ENCODE results near the gene RIMKLB.
"Not testable (repeated sequence)": the region's sequence is repeated elsewhere in the genome, so short reads cannot be mapped to it uniquely, and the experiment has no call there.

The RIMKLB gene

GRCh38 chr12:8771072-8771471 is 73.3 kb downstream of the RIMKLB start:
- DNase-seq (ENCODE audit: low read depth in 2 of 3, low spot score in 1 of 3) = no peak

GRCh38 chr12:8773461-8773860 is 75.7 kb downstream of the RIMKLB start:
- no peak for DNase-seq (ENCODE audit: low read depth in 2 of 3, low spot score in 1 of 3)

DNA sequence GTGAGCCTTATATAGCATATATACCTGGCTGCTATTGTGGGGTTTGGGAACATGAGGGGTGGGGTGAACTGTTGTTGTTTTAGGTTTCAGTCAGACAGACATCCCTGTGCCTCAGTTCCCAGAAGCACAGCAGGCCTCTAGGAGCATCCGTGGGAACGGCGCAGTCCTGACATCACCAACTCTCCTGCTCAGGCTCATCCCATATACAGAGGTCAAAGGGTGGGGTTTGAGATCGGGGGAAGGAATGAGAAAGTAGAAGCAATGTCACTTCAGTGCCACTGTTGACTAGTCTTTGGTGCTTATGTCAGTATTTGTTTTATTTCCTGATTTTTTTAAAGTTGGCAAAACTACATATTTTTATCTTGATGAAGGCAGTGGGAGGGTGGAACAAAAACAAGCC is 81.5 kb downstream of the RIMKLB start:
- no peak for DNase-seq (ENCODE audit: low read depth in 2 of 3, low spot score in 1 of 3)

- no peak for DNase-seq (ENCODE audit: low read depth in 2 of 3, low spot score in 1 of 3)
Measured at GRCh38 chr12:8779862-8780261, 82.1 kb downstream of the RIMKLB start.

DNA sequence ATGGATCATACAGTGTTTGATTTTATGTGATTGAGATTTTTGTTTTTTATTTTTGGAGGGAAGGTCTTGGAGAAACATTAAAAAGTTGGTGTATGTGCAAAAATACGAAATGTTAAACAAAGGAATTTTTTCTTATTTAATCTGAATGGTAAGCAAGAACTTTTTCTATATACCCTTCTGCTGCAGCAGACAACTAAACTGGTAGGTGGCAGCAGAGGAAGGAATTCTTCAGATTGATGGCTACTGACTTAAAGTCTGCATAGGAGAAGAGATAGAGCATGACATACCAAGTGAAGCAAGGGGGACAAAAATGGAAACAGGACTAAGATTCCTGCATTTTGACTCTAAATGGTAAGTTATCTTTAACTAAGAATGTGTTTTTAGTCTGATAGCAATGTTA is 82.6 kb downstream of the RIMKLB start:
- DNase-seq (ENCODE audit: low read depth in 2 of 3, low spot score in 1 of 3) = no peak

GRCh38 chr12:8781381-8782127 is 83.8 kb downstream of the RIMKLB start:
- DNase-seq (ENCODE audit: low read depth in 2 of 3, low spot score in 1 of 3) = no peak

GRCh38 chr12:8784290-8784888 is 86.6 kb downstream of the RIMKLB start:
- DNase-seq (ENCODE audit: low read depth in 2 of 3, low spot score in 1 of 3) = no peak

- DNase-seq (ENCODE audit: low read depth in 2 of 3, low spot score in 1 of 3) = no peak
Measured at GRCh38 chr12:8785499-8785898, 87.7 kb downstream of the RIMKLB start.

DNA sequence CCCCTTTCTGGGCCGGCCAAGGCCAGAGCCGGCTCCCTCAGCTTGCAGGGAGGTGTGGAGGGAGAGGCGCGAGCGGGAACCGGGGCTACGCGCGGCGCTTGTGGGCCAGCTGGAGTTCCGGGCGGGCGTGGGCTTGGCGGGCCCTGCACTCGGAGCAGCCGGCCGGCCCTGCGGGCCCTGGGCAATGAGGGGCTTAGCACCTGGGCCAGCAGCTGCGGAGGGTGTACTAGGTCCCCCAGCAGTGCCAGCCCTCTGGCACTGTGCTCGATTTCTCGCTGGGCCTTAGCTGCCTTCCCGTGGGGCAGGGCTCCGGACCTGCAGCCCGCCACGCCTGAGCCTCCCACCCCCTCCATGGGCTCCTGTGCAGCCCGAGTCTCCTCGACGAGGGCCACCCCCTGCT is 89.4 kb downstream of the RIMKLB start:
- DNase-seq (ENCODE audit: low read depth in 2 of 3, low spot score in 1 of 3) = not testable (repeated sequence)

DNA sequence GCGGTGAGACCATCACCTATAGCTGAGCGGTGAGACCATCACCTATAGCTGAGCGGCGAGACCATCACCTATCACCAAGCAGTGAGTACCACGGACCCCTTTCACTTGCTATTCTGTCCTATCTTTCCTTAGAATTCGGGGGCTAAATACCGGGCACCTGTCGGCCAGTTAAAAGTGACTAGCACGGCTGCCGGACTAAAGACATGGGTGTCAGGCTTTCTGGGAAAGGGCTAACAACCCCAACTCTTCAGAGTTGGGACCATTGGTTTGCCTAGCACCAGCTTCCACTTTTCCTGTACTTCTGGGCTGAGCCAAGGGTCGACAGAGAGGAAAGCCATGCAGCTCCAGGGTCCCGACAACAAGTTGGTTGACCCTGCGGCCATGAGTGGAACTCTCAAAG is 90.9 kb downstream of the RIMKLB start:
- not testable (repeated sequence) for DNase-seq (ENCODE audit: low read depth in 2 of 3, low spot score in 1 of 3)

DNA sequence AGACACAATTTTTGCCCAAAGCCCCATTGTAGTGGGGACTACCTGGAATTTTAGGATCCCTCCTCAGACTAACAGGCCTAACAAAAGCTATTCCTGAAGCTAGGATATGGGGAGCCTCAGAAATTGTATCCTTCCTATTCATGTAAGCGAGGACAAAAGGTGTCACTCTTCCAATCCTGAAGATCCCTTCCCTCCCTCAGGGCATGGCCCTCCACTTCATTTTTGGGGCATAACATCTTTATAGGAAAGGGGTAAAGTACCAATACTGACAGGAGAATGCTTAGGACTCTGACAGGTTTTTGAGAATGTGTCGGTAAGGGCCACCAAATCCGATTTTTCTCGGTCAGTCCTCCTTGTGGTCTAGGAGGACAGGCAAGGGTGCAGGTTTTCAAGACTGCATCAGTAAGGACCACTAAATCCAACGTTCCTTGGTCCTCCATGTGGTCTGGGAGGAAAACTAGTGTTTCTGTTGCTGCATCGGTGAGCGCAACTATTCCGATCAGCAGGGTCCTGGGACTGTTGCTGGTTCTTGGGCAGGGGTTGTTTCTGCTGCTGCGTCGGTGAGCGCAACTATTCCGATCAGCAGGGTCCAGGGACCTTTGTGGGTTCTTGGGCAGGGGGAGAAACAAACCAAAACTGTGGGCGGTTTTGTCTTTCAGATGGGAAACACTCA is 91.7 kb downstream of the RIMKLB start:
- DNase-seq (ENCODE audit: low read depth in 2 of 3, low spot score in 1 of 3) = not testable (repeated sequence)

DNA sequence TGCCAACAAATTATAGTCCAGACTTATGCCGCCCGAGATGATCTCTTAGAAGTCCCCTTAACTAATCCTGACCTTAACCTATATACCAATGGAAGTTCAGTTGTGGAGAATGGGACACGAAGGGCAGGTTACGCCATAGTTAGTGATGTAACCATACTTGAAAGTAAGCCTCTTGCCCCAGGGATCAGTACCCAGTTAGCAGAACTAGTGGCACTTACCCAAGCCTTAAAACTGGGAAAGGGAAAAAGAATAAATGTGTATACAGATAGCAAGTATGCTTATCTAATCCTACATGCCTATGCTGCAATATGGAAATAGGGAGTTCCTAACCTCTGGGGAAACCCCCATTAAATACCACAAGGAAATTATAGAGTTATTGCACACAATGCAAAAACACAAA is 95.4 kb downstream of the RIMKLB start:
- DNase-seq (ENCODE audit: low read depth in 2 of 3, low spot score in 1 of 3) = not testable (repeated sequence)

DNA sequence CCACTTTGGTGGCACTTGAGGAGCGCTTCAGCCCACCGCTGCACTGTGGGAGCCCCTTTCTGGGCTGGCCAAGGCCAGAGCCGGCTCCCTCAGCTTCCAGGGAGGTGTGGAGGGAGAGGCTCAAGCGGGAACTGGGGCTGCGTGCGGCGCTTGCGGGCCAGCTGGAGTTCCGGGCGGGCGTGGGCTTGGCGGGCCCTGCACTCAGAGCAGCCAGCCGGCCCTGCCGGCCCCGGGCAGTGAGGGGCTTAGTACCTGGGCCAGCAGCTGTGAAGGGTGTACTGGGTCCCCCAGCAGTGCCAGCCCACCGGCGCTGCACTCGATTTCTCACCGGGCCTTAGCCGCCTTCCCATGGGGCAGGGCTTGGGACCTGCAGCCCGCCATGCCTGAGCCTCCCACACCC is 96.8 kb downstream of the RIMKLB start:
- not testable (repeated sequence) for DNase-seq (ENCODE audit: low read depth in 2 of 3, low spot score in 1 of 3)

DNA sequence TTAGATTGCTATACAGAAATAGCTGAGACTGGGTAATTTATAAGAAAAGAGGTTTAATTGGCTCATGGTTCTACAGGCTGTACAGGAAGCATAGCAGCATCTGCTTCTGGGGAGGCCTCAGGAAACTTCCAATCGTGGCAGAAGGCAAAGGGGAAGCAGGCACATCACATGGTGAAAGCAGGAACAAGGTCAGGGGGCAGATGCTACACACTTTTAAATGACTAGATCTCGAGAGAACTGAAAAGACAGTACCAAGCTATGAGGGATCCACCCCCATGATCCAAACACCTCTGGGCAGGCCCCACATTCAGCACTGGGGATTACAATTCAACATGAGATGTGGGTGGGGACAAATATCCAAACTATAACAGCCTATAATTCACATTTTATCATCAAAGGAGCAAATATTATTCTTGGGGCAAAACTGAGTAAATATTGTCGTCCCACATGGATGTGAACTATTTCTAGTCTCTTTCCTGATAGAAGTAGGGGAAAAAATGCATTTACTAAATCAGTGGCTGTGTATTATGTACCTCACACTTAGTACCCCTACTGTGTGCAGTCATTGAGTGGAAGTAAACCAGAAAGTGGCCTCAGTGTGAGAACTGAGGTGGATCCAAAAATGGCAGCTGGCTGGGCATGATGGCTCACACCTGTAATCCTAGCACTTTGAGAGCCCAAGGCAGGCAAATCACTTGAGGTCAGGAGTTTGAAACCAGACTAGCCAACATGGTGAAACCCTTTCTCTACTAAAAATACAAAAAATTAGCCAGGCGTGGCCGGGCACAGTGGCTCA is 99.2 kb downstream of the RIMKLB start:
- DNase-seq (ENCODE audit: low read depth in 2 of 3, low spot score in 1 of 3) = no peak

GRCh38 chr12:8801213-8801612 is 103.4 kb downstream of the RIMKLB start:
- not testable (repeated sequence) for DNase-seq (ENCODE audit: low read depth in 2 of 3, low spot score in 1 of 3)

GRCh38 chr12:8804833-8805232 is 107.0 kb downstream of the RIMKLB start:
- DNase-seq (ENCODE audit: low read depth in 2 of 3, low spot score in 1 of 3) = not testable (repeated sequence)

GRCh38 chr12:8805487-8805886 is 107.7 kb downstream of the RIMKLB start:
- DNase-seq (ENCODE audit: low read depth in 2 of 3, low spot score in 1 of 3) = not testable (repeated sequence)

DNA sequence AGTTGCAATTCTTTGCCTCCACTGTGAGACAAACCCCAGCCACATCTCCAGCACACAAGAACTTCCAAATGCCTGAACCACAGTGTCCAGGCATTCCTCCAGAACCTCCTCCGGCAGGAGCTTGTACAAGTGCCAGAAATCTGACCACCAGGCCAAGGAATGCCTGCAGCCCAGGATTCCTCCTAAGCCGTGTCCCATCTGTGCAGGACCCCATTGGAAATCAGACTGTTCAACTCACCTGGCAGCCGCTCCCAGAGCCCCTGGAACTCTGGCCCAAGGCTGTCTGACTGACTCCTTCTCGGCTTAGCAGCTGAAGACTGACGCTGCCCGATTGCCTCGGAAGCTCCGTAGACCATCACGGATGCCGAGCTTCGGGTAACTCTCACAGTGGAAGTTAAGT is 109.3 kb downstream of the RIMKLB start:
- DNase-seq (ENCODE audit: low read depth in 2 of 3, low spot score in 1 of 3) = not testable (repeated sequence)

DNA sequence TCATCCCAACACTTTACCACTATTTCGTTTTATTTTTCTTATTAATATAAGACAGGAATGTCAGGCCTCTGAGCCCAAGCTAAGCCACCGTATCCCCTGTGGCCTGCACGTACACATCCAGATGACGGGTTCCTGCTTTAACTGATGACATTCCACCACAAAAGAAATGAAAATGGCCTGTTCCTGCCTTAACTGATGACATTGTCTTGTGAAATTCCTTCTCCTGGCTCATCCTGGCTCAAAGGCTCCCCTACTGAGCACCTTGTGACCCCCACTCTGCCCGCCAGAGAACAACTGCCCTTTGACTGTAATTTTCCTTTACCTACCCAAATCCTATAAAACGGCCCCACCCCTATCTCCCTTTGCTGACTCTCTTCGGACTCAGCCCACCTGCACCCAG is 112.3 kb downstream of the RIMKLB start:
- not testable (repeated sequence) for DNase-seq (ENCODE audit: low read depth in 2 of 3, low spot score in 1 of 3)

- DNase-seq (ENCODE audit: low read depth in 2 of 3, low spot score in 1 of 3) = no peak
Measured at GRCh38 chr12:8813572-8814357, 116.0 kb downstream of the RIMKLB start.

All from stimulated activated CD4-positive, alpha-beta T cell treated with anti-CD3 and anti-CD28 coated beads, Interleukin-12 subunit alpha, Interleukin-12 subunit beta, amount 100 ng/mL, for 48 hours (primary cell).